Activated effector memory CD4-positive, alpha-beta T cell treated with anti-CD3 and anti-CD28 coated beads, Interleukin-2, amount 50 U/mL, for 16 hours (primary cell): ENCODE data around the gene GRID2IP.

Experiments
- DNase-seq: peaks from one replicate; pipeline ENCODE4 v3.0.0-alpha.2; 2020

GRID2IP gene

GRCh38 chr7:6513541-6513940 lies 37.7 kb downstream of the GRID2IP start:
- DNase-seq: no peak

GRCh38 chr7:6512892-6513291 lies 38.4 kb downstream of the GRID2IP start:
- no peak for DNase-seq

GRCh38 chr7:6510476-6511133 lies 40.7 kb downstream of the GRID2IP start:
- no peak for DNase-seq

GRCh38 chr7:6508950-6509349 lies 42.3 kb downstream of the GRID2IP start:
- DNase-seq: no peak

GRCh38 chr7:6508539-6508938 lies 42.7 kb downstream of the GRID2IP start:
- no peak for DNase-seq

- DNase-seq: no peak
These were observed 43.4 kb downstream of the GRID2IP start for GRCh38 chr7:6507906-6508305.

- DNase-seq: no peak
These were observed 45.3 kb downstream of the GRID2IP start for GRCh38 chr7:6505685-6506559.

- no peak for DNase-seq
These were observed 46.3 kb downstream of the GRID2IP start for GRCh38 chr7:6504996-6505395.

- no peak for DNase-seq
These were observed 48.4 kb downstream of the GRID2IP start for GRCh38 chr7:6502886-6503285.

GRCh38 chr7:6501586-6502564 lies 49.4 kb downstream of the GRID2IP start:
- DNase-seq: no peak

- no peak for DNase-seq
These were observed 50.6 kb downstream of the GRID2IP start for GRCh38 chr7:6500691-6501090.

- DNase-seq: no peak
These were observed 53.3 kb downstream of the GRID2IP start for GRCh38 chr7:6497994-6498393.

GRCh38 chr7:6497637-6497905 lies 53.7 kb downstream of the GRID2IP start:
- DNase-seq: no peak

- no peak for DNase-seq
These were observed 54.2 kb downstream of the GRID2IP start for GRCh38 chr7:6496842-6497636.

- DNase-seq: no peak
These were observed 55.5 kb downstream of the GRID2IP start for GRCh38 chr7:6495597-6496262.

GRCh38 chr7:6494365-6494764 lies 56.9 kb downstream of the GRID2IP start:
- no peak for DNase-seq

- DNase-seq: no peak
These were observed 60.1 kb downstream of the GRID2IP start for GRCh38 chr7:6491194-6491593.

GRCh38 chr7:6489612-6490011 lies 61.6 kb downstream of the GRID2IP start:
- no peak for DNase-seq

- no peak for DNase-seq
These were observed 64.1 kb downstream of the GRID2IP start for GRCh38 chr7:6487184-6487545.

- no peak for DNase-seq
These were observed 64.7 kb downstream of the GRID2IP start for GRCh38 chr7:6486438-6487183.

GRCh38 chr7:6482743-6483119 lies 68.5 kb downstream of the GRID2IP start:
- DNase-seq: no peak
